ENCODE data around the gene RPS6KC1.
"Not testable (repeated sequence)": the region's sequence is repeated elsewhere in the genome, so short reads cannot be mapped to it uniquely, and the experiment has no call there.

The RPS6KC1 gene

GRCh38 chr1:213295860-213296259, 244.8 kb downstream of the RPS6KC1 start:
- no peak for DNase-seq

GRCh38 chr1:213296558-213296957, 245.5 kb downstream of the RPS6KC1 start:
- no peak for DNase-seq

- no peak for DNase-seq
These were observed 246.0 kb downstream of the RPS6KC1 start for GRCh38 chr1:213297021-213297420.

- DNase-seq: no peak
These were observed 249.4 kb downstream of the RPS6KC1 start for GRCh38 chr1:213300433-213300832.

- DNase-seq: not testable (repeated sequence)
These were observed 250.5 kb downstream of the RPS6KC1 start for GRCh38 chr1:213301524-213301923.

GRCh38 chr1:213303286-213303685, 252.2 kb downstream of the RPS6KC1 start:
- no peak for DNase-seq

- DNase-seq: no peak
These were observed 264.5 kb downstream of the RPS6KC1 start for GRCh38 chr1:213315571-213315970.

GRCh38 chr1:213318458-213318857, 267.4 kb downstream of the RPS6KC1 start:
- DNase-seq: not testable (repeated sequence)

- DNase-seq: no peak
These were observed 269.3 kb downstream of the RPS6KC1 start for GRCh38 chr1:213320191-213320870.

Data from NK-92 treated with Interleukin-12 subunit alpha and Interleukin-12 subunit beta, amount 100 ng/mL, for 24 hours (cell line).